OCI-LY3 (cell line): ENCODE data around the gene OR10H1.
A peak's percentile ranks its signal among the peaks of the same experiment; 100 is the strongest.
"Not testable (repeated sequence)": the region's sequence is repeated elsewhere in the genome, so short reads cannot be mapped to it uniquely, and the experiment has no call there.

Experiments
- H2AFZ ChIP-seq: fragments of 200-600, 300-600 bp; shearing (Covaris generic); 2 replicates; pipeline ENCODE4 v1.6.0; 2014; ENCODE audit warnings: antibody characterized with exemption, low read depth, low read length
- H3K27ac ChIP-seq: fragments of 200-600, 300-600 bp; sonication (generic); 2 replicates; pipeline ENCODE4 v1.5.1; 2014; ENCODE audit warnings: mild to moderate bottlenecking, low read length, moderate library complexity, mixed read lengths
- H3K27me3 ChIP-seq: fragments of 200-600, 300-600 bp; sonication (generic); 2 replicates; pipeline ENCODE4 v1.6.1; 2014; ENCODE audit warnings: low read depth, low read length, mixed read lengths
- H3K36me3 ChIP-seq: fragments of 200-600, 300-600 bp; sonication (generic); replicated peaks from 2 replicates; pipeline ENCODE3; 2014; ENCODE audit warnings: low read depth, low read length, mixed read lengths
- H3K4me1 ChIP-seq: fragments of 300-600, 200-600 bp; sonication (generic); 2 replicates; pipeline ENCODE4 v1.6.1; 2014; ENCODE audit warnings: low read length, mixed read lengths
- H3K4me2 ChIP-seq: fragments of 200-600, 300-600 bp; sonication (generic); 2 replicates; pipeline ENCODE4 v1.6.1; 2014; ENCODE audit warnings: low read length, mixed read lengths
- H3K4me3 ChIP-seq: fragments of 300-600, 200-600 bp; sonication (generic); 2 replicates; pipeline ENCODE4 v1.5.1; 2014; ENCODE audit warnings: antibody characterized with exemption, mild to moderate bottlenecking, low read length, moderate library complexity
- H3K79me2 ChIP-seq: fragments of 300-600, 200-600 bp; shearing (Covaris generic); 2 replicates; pipeline ENCODE4 v1.6.1; 2014; ENCODE audit warnings: mild to moderate bottlenecking, low read length, mixed read lengths
- H3K9ac ChIP-seq: fragments of 300-600, 200-600 bp; shearing (Covaris generic); 2 replicates; pipeline ENCODE4 v1.6.0; 2014; ENCODE audit warnings: mild to moderate bottlenecking, low read length, moderate library complexity
- H3K9me3 ChIP-seq: fragments of 200-600, 300-600 bp; shearing (Covaris generic); 2 replicates; pipeline ENCODE4 v1.6.1; 2014; ENCODE audit warnings: low read length, mixed read lengths; ENCODE audit not compliant: insufficient read depth
- H4K20me1 ChIP-seq: fragments of 200-600, 300-600 bp; sonication (generic); 2 replicates; pipeline ENCODE4 v1.6.1; 2016; ENCODE audit warnings: low read length, mixed read lengths; ENCODE audit not compliant: insufficient read depth
- EZH2phosphoT487 ChIP-seq: fragments of 200-600 bp; shearing (Covaris generic); IDR thresholded peaks from 2 replicates; pipeline ENCODE4 v1.6.1; 2018; ENCODE audit warnings: antibody characterized with exemption, mixed run types, low read depth
- TF ChIP-seq, protein P1 (sequence below): fragments of 200-600, 300-600 bp; sonication (generic); IDR thresholded peaks from 2 replicates; pipeline ENCODE4 v1.5.1; 2014; ENCODE audit warnings: antibody characterized with exemption, low read length, low read depth

Gene OR10H1

DNA sequence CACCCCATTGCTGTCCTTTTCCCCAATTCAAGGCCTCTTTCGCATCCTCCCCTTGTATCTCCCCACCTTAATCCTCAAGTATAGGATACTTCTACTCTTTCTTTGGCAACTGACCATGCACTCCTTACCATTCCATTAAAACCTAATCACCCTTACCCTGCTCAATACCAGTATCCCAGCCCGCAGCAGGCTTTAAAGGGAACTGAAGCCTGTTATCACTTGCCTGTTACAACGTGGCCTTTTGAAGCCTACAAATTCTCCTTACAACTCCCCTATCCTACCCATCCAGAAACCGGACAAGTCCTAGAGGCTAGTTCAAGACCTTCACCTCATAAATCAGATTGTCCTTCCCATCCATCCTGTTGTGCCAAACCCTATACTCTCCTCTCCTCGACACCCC lies 16.2 kb upstream of the OR10H1 start:
- Histone ChIP-seq H4K20me1 (no peaks in the 10 kb centered on the region), H3K4me2 (no peak overlapping the region), H3K36me3 (no peaks in the 10 kb centered on the region), H3K9ac (no peak overlapping the region), H3K27me3 (peaks cover 5% of the 10 kb centered on the region; the same call in 1 of the 2 replicates), H3K9me3 (no peaks in the 10 kb centered on the region), H3K4me1 (peaks cover 11% of the 10 kb centered on the region), H3K4me3 (no peak overlapping the region), H2AFZ (no peak overlapping the region), H3K79me2 (no peaks in the 10 kb centered on the region), H3K27ac (no peak overlapping the region)
- TF ChIP-seq, protein P1, sequence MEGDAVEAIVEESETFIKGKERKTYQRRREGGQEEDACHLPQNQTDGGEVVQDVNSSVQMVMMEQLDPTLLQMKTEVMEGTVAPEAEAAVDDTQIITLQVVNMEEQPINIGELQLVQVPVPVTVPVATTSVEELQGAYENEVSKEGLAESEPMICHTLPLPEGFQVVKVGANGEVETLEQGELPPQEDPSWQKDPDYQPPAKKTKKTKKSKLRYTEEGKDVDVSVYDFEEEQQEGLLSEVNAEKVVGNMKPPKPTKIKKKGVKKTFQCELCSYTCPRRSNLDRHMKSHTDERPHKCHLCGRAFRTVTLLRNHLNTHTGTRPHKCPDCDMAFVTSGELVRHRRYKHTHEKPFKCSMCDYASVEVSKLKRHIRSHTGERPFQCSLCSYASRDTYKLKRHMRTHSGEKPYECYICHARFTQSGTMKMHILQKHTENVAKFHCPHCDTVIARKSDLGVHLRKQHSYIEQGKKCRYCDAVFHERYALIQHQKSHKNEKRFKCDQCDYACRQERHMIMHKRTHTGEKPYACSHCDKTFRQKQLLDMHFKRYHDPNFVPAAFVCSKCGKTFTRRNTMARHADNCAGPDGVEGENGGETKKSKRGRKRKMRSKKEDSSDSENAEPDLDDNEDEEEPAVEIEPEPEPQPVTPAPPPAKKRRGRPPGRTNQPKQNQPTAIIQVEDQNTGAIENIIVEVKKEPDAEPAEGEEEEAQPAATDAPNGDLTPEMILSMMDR: no peak
- TF ChIP-seq EZH2phosphoT487: no peak

DNA sequence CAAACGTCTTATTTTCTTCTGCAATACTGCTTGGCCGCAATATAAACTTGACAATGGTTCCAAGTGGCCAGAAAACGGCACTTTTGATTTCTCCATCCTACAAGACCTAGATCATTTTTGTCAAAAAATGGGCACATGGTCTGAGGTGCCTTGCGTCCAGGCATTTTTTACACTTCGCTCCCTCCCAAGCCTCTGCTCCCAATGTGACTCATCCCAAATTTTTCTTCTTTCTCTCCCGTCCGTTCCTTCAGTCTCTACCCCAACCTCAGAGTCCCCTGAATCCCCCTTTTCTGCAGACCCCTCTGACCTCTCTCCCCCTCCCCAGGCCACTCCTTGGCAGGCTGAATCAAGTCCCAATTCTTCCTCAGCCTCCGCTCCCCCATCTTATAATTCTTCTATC lies 14.3 kb upstream of the OR10H1 start:
- H3K9ac ChIP-seq: no peak overlapping the region
- peaks cover 8% of the 10 kb centered on the region; the same call in 1 of the 2 replicates for H3K4me1 ChIP-seq
- H3K27ac ChIP-seq: no peak overlapping the region
- no peaks in the 10 kb centered on the region for H3K79me2 ChIP-seq
- no peaks in the 10 kb centered on the region for H3K36me3 ChIP-seq
- no peaks in the 10 kb centered on the region for H3K9me3 ChIP-seq
- H3K27me3 ChIP-seq: peaks cover 5% of the 10 kb centered on the region; the same call in 1 of the 2 replicates
- no peak overlapping the region for H2AFZ ChIP-seq
- H3K4me3 ChIP-seq: no peak overlapping the region
- TF ChIP-seq EZH2phosphoT487: no peak
- H4K20me1 ChIP-seq: no peaks in the 10 kb centered on the region
- no peak overlapping the region for H3K4me2 ChIP-seq

DNA sequence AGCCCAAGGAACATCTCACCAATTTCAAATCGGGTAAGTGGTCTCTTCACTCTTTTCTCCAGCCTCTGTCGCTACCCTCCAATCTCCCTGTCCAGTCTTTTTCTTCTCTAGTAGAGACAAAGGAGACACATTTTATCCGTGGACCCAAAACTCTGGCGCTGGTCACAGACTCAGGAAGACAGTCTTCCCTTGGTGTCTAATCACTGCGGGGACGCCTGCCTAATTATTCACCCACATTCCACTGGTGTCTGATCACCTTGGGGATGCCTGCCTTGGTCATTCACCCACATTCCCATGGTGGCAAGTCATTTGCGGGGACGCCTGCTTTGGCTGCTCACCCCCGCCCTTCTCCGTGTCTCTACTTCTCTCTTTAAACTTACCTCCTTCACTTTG lies 13.8 kb upstream of the OR10H1 start:
- Histone ChIP-seq H3K4me1 (peaks cover 8% of the 10 kb centered on the region; the same call in 1 of the 2 replicates), H2AFZ (no peak overlapping the region), H3K4me2 (no peak overlapping the region), H3K4me3 (no peak overlapping the region), H3K9me3 (no peaks in the 10 kb centered on the region), H3K9ac (no peak overlapping the region), H3K27me3 (peaks cover 5% of the 10 kb centered on the region; the same call in 1 of the 2 replicates), H3K79me2 (no peaks in the 10 kb centered on the region), H3K36me3 (no peaks in the 10 kb centered on the region), H3K27ac (no peak overlapping the region), H4K20me1 (no peaks in the 10 kb centered on the region)
- TF ChIP-seq, protein P1: no peak
- TF ChIP-seq EZH2phosphoT487: no peak

DNA sequence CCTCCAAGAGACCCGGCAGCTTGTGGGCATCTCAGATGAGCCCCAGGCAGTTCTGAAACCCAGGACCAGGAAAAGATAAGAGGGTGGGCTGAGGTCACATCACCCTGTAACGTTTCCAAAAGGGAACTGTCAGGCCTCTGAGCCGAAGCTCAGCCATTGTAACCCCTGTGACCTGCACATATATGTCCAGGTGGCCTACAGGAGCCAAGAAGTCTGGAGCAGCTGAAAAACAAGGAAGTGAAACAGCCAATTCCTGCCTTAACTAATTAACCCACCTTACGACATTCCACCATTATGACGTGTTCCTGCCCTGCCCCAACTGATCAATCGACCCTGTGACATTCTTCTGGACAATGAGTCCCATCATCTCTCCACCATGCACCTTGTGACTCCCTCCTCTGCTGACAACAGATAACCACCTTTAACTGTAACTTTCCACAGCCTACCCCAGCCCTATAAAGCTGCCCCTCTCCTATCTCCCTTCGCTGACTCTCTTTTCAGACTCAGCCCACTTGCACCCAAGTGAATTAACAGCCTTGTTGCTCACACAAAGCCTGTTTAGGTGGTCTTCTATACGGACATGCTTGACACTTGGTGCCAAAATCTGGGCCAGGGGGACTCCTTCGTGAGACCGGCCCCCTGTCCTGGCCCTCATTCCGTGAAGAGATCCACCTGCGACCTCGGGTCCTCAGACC lies 13.3 kb upstream of the OR10H1 start:
- H3K79me2 ChIP-seq, H3K9me3 ChIP-seq, H4K20me1 ChIP-seq, H3K4me1 ChIP-seq, H3K4me3 ChIP-seq, H3K36me3 ChIP-seq, H3K27me3 ChIP-seq, H2AFZ ChIP-seq, H3K9ac ChIP-seq, H3K27ac ChIP-seq: not testable (repeated sequence)
- peak overlapping the region; percentile 30; the same call in 1 of the 2 replicates for H3K4me2 ChIP-seq

DNA sequence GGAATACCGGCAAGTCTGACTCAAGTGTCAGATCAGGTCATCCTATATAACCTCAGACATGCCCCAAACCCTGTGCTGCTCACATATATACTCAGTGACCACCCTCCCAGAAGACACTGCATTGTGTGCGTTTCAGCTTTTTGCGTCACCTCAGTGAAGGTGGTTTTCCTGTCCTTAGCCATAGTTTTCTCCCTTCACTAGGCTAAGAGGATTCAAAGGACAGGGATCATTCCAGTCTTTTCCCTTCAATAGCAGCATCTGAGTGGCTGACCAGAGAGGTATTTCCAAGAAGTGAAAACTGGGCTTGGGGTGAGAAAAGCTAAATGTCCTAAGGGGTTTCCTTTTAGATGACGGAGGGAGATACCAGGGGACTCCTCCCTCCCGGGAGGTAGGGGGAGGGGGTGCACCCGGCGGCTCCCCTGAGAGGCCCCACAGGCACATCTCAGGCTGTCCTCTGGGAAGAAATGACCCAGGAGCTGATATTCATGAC lies 12.7 kb upstream of the OR10H1 start:
- H3K4me1 ChIP-seq: peaks cover 8% of the 10 kb centered on the region; the same call in 1 of the 2 replicates
- H3K27me3 ChIP-seq: peaks cover 5% of the 10 kb centered on the region; the same call in 1 of the 2 replicates
- H3K27ac ChIP-seq: no peak overlapping the region
- no peaks in the 10 kb centered on the region for H4K20me1 ChIP-seq
- TF ChIP-seq, protein P1: no peak
- TF ChIP-seq EZH2phosphoT487: no peak
- no peaks in the 10 kb centered on the region for H3K9me3 ChIP-seq
- H2AFZ ChIP-seq: no peak overlapping the region
- H3K79me2 ChIP-seq: no peaks in the 10 kb centered on the region
- H3K4me3 ChIP-seq: no peak overlapping the region
- H3K36me3 ChIP-seq: no peaks in the 10 kb centered on the region
- H3K4me2 ChIP-seq: peak overlapping the region; percentile 30; the same call in 1 of the 2 replicates
- H3K9ac ChIP-seq: no peak overlapping the region
